ENCODE measurements around the gene NYNRIN.

Gene NYNRIN

DNA sequence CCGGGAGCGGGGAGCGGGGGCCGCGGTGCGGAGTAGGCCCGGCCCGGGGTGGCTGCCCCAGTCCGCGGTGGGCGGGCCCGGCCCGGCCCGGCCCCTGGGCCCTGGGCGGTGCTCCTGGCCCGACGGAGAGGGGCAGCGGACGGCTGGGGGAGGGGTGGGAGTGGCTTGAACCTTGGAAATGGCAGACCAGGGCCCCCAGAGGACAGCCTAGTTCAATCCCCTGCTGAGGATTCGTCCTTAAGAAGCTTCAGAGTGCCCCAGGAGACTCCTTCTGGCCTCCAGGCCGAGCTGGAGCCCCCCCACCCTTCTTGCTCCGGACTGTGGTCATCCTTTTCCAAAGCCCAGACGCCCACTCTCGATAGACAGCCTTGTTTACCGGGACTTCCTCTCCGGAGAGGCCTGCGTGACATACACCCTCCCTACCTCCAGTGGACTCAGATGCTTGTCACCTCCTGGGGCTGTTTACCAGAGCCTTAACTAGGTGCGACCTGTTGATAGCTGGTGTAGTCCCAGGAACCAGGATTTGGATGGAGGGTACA lies 31.4 kb downstream of the NYNRIN start:
- Histone ChIP-seq H3K18ac (ENCODE audit: low read depth in 1 of 2, low read length in 2 of 2) (peak overlapping the region; percentile 88 to 96), H2AK5ac (ENCODE audit: low read length, severe bottlenecking) (peak overlapping the region; percentile 90)

DNA sequence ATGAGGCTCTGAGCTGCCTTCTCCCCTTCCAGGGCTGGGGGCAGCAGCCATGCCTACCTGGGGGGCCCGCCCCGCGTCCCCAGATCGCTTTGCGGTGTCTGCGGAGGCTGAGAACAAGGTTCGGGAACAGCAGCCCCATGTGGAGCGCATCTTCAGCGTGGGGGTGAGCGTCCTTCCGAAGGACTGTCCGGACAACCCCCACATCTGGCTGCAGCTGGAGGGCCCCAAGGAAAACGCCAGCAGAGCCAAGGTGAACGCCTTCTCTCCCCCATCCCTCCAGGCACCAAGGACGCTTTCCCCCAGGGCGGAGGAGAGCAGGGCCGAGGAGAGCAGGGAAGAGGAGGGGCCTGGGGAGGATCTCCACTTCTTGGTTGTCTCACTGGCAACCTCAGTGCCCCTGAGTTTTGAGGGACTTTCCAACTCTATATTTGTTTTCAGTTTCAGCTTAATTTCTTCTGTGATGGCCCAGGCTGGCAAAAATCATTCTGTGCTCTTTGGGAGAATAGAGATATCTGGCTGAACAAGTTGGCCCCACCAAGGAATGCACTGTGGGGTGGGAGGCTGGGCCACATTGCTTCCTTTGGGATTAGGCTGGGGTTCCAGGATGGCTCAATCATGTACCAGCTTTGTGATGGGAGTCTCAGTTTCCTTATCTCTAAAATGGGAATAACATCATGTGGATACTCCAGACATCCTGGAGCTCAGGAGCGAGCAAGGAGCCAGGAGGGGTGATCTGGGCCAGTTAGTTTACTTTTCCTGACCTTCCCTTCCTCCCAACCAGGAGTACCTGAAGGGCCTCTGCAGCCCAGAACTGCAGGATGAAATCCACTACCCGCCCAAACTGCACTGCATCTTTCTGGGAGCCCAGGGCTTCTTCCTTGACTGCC lies 32.1 kb downstream of the NYNRIN start:
- peak overlapping the region; percentile 92 for H2BK5ac ChIP-seq (ENCODE audit: low read depth, low read length, poor library complexity, severe bottlenecking)
- no peak overlapping the region for H2BK15ac ChIP-seq (ENCODE audit: low read depth, poor library complexity, severe bottlenecking)
- peak overlapping the region; percentile 99 for H3K9ac ChIP-seq (ENCODE audit: low read length)
- peak overlapping the region; percentile 93 for H2BK120ac ChIP-seq (ENCODE audit: low read depth, low read length)
- no peaks in the 10 kb centered on the region for H3K27me3 ChIP-seq (ENCODE audit: control insufficient read depth in 1 of 2, insufficient read depth in 1 of 2, low read length in 2 of 2)
- peak overlapping the region; percentile 90 for H3K4me2 ChIP-seq (ENCODE audit: low read length, poor library complexity, severe bottlenecking)
- H2AFZ ChIP-seq (ENCODE audit: low read depth, low read length) = peak overlapping the region; percentile 42
- peak overlapping the region; percentile 28 to 72 for H2BK12ac ChIP-seq (ENCODE audit: low read length in 2 of 2)
- H3K14ac ChIP-seq (ENCODE audit: low read length in 2 of 2) = peak overlapping the region in 1 of 2 experiments; percentile 97
- 11% methylated on average over 14 of the region's 19 CpGs for WGBS
- peak overlapping the region in 1 of 2 experiments; percentile 90 for H3K23ac ChIP-seq (ENCODE audit: low read length in 2 of 2)
- H4K91ac ChIP-seq (ENCODE audit: low read length) = peak overlapping the region; percentile 98
- peaks cover 26% of the 10 kb centered on the region for H3K4me1 ChIP-seq (ENCODE audit: control insufficient read depth, insufficient read depth, low read depth, low read length)
- peak overlapping the region; percentile 90 for H2AK5ac ChIP-seq (ENCODE audit: low read length, severe bottlenecking)
- H3K18ac ChIP-seq (ENCODE audit: low read depth in 1 of 2, low read length in 2 of 2) = peak overlapping the region; percentile 88 to 90
- peaks cover 12% of the 10 kb centered on the region for H3K79me1 ChIP-seq (replicated peaks; ENCODE audit: low read length, poor library complexity, severe bottlenecking)
- H3K9me3 ChIP-seq (ENCODE audit: control insufficient read depth, low read length) = no peaks in the 10 kb centered on the region
- peak overlapping the region; percentile 84 for H4K8ac ChIP-seq (ENCODE audit: low read length)
- peaks cover 19 to 46% of the 10 kb centered on the region in 2 experiments for H3K36me3 ChIP-seq (ENCODE audit: control insufficient read depth in 1 of 2, insufficient read depth in 2 of 2, low read depth in 1 of 2, low read length in 2 of 2)
- peak overlapping the region; percentile 75 to 99 for H3K4me3 ChIP-seq (ENCODE audit: insufficient read depth in 1 of 2, low read depth in 1 of 2, low read length in 2 of 2)
- peak overlapping the region; percentile 89 for H3K27ac ChIP-seq (ENCODE audit: low read length, poor library complexity, severe bottlenecking)
- peak overlapping the region; percentile 90 to 98 for H3K4ac ChIP-seq (ENCODE audit: low read depth in 1 of 2, low read length in 2 of 2)
- peak; percentile 85 for DNase-seq

More for the DNA sequence above, 31.4 kb downstream of the NYNRIN start:
- H3K27me3 ChIP-seq (ENCODE audit: control insufficient read depth in 1 of 2, insufficient read depth in 1 of 2, low read length in 2 of 2) = no peaks in the 10 kb centered on the region
- 2% methylated on average over 21 of the region's 28 CpGs for whole genome bisulfite sequencing
- peak overlapping the region; percentile 93 for H2BK120ac ChIP-seq (ENCODE audit: low read depth, low read length)
- H2BK15ac ChIP-seq (ENCODE audit: low read depth, poor library complexity, severe bottlenecking) = peak overlapping the region; percentile 91
- peak overlapping the region; percentile 90 for H4K8ac ChIP-seq (ENCODE audit: low read length)
- peak overlapping the region in 1 of 2 experiments; percentile 90 for H3K23ac ChIP-seq (ENCODE audit: low read length in 2 of 2)
- peak overlapping the region; percentile 99 for H3K9ac ChIP-seq (ENCODE audit: low read length)
- H3K14ac ChIP-seq (ENCODE audit: low read length in 2 of 2) = peak overlapping the region in 1 of 2 experiments; percentile 97
- H3K79me1 ChIP-seq (replicated peaks; ENCODE audit: low read length, poor library complexity, severe bottlenecking) = peaks cover 9% of the 10 kb centered on the region
- H3K9me3 ChIP-seq (ENCODE audit: control insufficient read depth, low read length) = no peaks in the 10 kb centered on the region
- peak overlapping the region; percentile 42 for H2AFZ ChIP-seq (ENCODE audit: low read depth, low read length)
- H3K4ac ChIP-seq (ENCODE audit: low read depth in 1 of 2, low read length in 2 of 2) = peak overlapping the region; percentile 90 to 98
- peaks cover 26% of the 10 kb centered on the region for H3K4me1 ChIP-seq (ENCODE audit: control insufficient read depth, insufficient read depth, low read depth, low read length)
- peak; percentile 86 for DNase-seq
- peak overlapping the region; percentile 98 for H4K91ac ChIP-seq (ENCODE audit: low read length)
- H3K4me3 ChIP-seq (ENCODE audit: insufficient read depth in 1 of 2, low read depth in 1 of 2, low read length in 2 of 2) = peak overlapping the region; percentile 75 to 99
- peak overlapping the region; percentile 92 for H2BK5ac ChIP-seq (ENCODE audit: low read depth, low read length, poor library complexity, severe bottlenecking)
- H3K27ac ChIP-seq (ENCODE audit: low read length, poor library complexity, severe bottlenecking) = peak overlapping the region; percentile 89
- peak overlapping the region; percentile 28 to 37 for H2BK12ac ChIP-seq (ENCODE audit: low read length in 2 of 2)
- peak overlapping the region; percentile 90 for H3K4me2 ChIP-seq (ENCODE audit: low read length, poor library complexity, severe bottlenecking)
- H3K36me3 ChIP-seq (ENCODE audit: control insufficient read depth in 1 of 2, insufficient read depth in 2 of 2, low read depth in 1 of 2, low read length in 2 of 2) = peaks cover 13 to 39% of the 10 kb centered on the region in 2 experiments

DNA sequence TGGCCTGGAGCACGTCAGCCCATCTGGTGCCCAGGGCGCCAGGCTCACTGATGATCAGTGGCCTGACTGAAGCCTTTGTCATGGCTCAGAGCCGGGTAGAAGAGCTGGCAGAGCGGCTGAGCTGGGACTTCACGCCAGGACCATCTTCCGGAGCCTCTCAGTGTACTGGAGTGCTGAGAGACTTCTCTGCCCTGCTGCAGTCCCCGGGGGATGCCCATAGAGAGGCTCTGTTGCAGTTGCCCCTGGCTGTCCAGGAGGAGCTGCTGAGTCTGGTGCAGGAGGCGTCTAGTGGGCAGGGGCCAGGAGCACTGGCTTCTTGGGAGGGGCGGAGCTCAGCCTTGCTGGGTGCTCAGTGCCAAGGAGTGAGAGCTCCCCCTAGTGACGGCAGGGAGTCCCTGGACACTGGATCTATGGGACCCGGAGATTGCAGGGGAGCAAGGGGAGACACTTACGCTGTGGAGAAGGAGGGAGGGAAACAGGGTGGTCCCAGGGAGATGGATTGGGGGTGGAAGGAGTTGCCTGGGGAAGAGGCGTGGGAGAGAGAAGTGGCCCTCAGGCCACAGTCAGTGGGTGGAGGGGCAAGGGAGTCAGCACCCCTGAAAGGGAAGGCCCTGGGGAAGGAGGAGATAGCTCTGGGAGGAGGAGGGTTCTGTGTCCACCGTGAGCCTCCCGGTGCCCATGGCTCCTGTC lies 32.9 kb downstream of the NYNRIN start:
- peak overlapping the region in 1 of 2 experiments; percentile 98 for H3K4ac ChIP-seq (ENCODE audit: low read depth in 1 of 2, low read length in 2 of 2)
- H2BK5ac ChIP-seq (ENCODE audit: low read depth, low read length, poor library complexity, severe bottlenecking) = no peak overlapping the region
- WGBS = 48% methylated on average over 15 of the region's 15 CpGs
- no peaks in the 10 kb centered on the region for H3K27me3 ChIP-seq (ENCODE audit: control insufficient read depth in 1 of 2, insufficient read depth in 1 of 2, low read length in 2 of 2)
- peak overlapping the region in 1 of 2 experiments; percentile 75 for H3K14ac ChIP-seq (ENCODE audit: low read length in 2 of 2)
- H3K23ac ChIP-seq (ENCODE audit: low read length in 2 of 2) = no peak overlapping the region
- no peak overlapping the region for H4K8ac ChIP-seq (ENCODE audit: low read length)
- H2AK5ac ChIP-seq (ENCODE audit: low read length, severe bottlenecking) = peak overlapping the region; percentile 12
- no peaks in the 10 kb centered on the region for H3K9me3 ChIP-seq (ENCODE audit: control insufficient read depth, low read length)
- peaks cover 12% of the 10 kb centered on the region for H3K79me1 ChIP-seq (replicated peaks; ENCODE audit: low read length, poor library complexity, severe bottlenecking)
- H4K91ac ChIP-seq (ENCODE audit: low read length) = no peak overlapping the region
- H2BK15ac ChIP-seq (ENCODE audit: low read depth, poor library complexity, severe bottlenecking) = no peak overlapping the region
- no peak overlapping the region for H2AFZ ChIP-seq (ENCODE audit: low read depth, low read length)
- peak overlapping the region; percentile 89 for H3K27ac ChIP-seq (ENCODE audit: low read length, poor library complexity, severe bottlenecking)
- H2BK120ac ChIP-seq (ENCODE audit: low read depth, low read length) = no peak overlapping the region
- DNase-seq = peak; percentile 95
- H3K9ac ChIP-seq (ENCODE audit: low read length) = peak overlapping the region; percentile 99
- H2BK12ac ChIP-seq (ENCODE audit: low read length in 2 of 2) = peak overlapping the region; percentile 2 to 8
- H3K4me2 ChIP-seq (ENCODE audit: low read length, poor library complexity, severe bottlenecking) = peak overlapping the region; percentile 90
- H3K36me3 ChIP-seq (ENCODE audit: control insufficient read depth in 1 of 2, insufficient read depth in 2 of 2, low read depth in 1 of 2, low read length in 2 of 2) = peaks cover 24 to 54% of the 10 kb centered on the region in 2 experiments
- H3K4me3 ChIP-seq (ENCODE audit: insufficient read depth in 1 of 2, low read depth in 1 of 2, low read length in 2 of 2) = peak overlapping the region in 1 of 2 experiments; percentile 99
- peaks cover 29% of the 10 kb centered on the region for H3K4me1 ChIP-seq (ENCODE audit: control insufficient read depth, insufficient read depth, low read depth, low read length)
- H3K18ac ChIP-seq (ENCODE audit: low read depth in 1 of 2, low read length in 2 of 2) = peak overlapping the region in 1 of 2 experiments; percentile 74
